H1 (cell line): ENCODE data around the gene MAPKAPK2. TPM values are rescaled to one million over a fixed set of nuclear protein-coding genes. Genes with fewer than 3 reads are reported as not detected.

Experiments used
- CTCF ChIA-PET: fragments of 300-600 bp; sonication (Branson Sonifier 250); formaldehyde crosslinking; loops from one replicate; lab custom pipeline; 2021; ENCODE audit not compliant: partially characterized antibody; lab: Charles Lee
- POLR2A ChIA-PET: fragments of 300-600 bp; sonication (Branson Sonifier 250); formaldehyde crosslinking; loops from one replicate; lab custom pipeline; 2021; ENCODE audit warnings: inconsistent platforms; ENCODE audit not compliant: partially characterized antibody; lab: Charles Lee
- DNase-seq, 2 experiments: peaks; one replicate each; pipeline versions ENCODE4 v3.0.0 to v3.0.0-alpha.2; 2010 to 2022; ENCODE audit warnings: low spot score in 2 of 2, low read depth in 1 of 2, mixed read lengths in 1 of 2
- FAIRE-seq: peaks from 2 replicates; lab custom pipeline; 2011; peaks lifted over from hg19 to GRCh38; lab: Jason Lieb, UNC
- H2AFZ ChIP-seq: 2 replicates; pipeline ENCODE4 v1.8.1; 2012; ENCODE audit warnings: low read length, inconsistent platforms
- H2AK5ac ChIP-seq: 2 replicates; pipeline ENCODE4 v1.6.1; 2013; ENCODE audit warnings: low read depth, low read length
- H2BK120ac ChIP-seq: replicated peaks from 2 replicates; pipeline ENCODE3; 2013; ENCODE audit warnings: low read depth, low read length, inconsistent platforms
- H2BK12ac ChIP-seq: 2 replicates; pipeline ENCODE4 v1.6.1; 2013; ENCODE audit warnings: low read depth, low read length
- H2BK15ac ChIP-seq: 2 replicates; pipeline ENCODE4 v1.6.1; 2013; ENCODE audit warnings: low read length
- H2BK20ac ChIP-seq: 2 replicates; pipeline ENCODE4 v1.6.1; 2013; ENCODE audit warnings: low read length
- H2BK5ac ChIP-seq: 2 replicates; pipeline ENCODE4 v1.6.1; 2013; ENCODE audit warnings: low read depth, low read length
- H3K14ac ChIP-seq: 2 replicates; pipeline ENCODE4 v1.6.1; 2013; ENCODE audit warnings: inconsistent platforms; ENCODE audit not compliant: insufficient read length
- H3K18ac ChIP-seq: 2 replicates; pipeline ENCODE4 v1.6.1; 2013; ENCODE audit warnings: low read length; ENCODE audit errors: extremely low read depth
- H3K23ac ChIP-seq: 2 replicates; pipeline ENCODE4 v1.6.1; 2013; ENCODE audit warnings: inconsistent platforms; ENCODE audit not compliant: insufficient read length
- H3K23me2 ChIP-seq: 2 replicates; pipeline ENCODE4 v1.6.1; 2013; ENCODE audit warnings: low read depth, low read length
- H3K27ac ChIP-seq: 2 replicates; pipeline ENCODE4 v1.6.1; 2011; ENCODE audit warnings: low read depth, low read length, inconsistent platforms
- H3K27me3 ChIP-seq, 4 experiments: replicated peaks in 1 of 4; 1 replicate in 1 of 4; 2 replicates in 3 of 4; pipeline versions ENCODE4 v1.6.1 to v1.8.1; 2011 to 2013; ENCODE audit warnings: low read length in 3 of 4, mild to moderate bottlenecking in 3 of 4, inconsistent platforms in 2 of 4, mixed read lengths in 2 of 4, moderate library complexity in 1 of 4; ENCODE audit not compliant: control insufficient read depth in 3 of 4, insufficient read depth in 3 of 4; ENCODE audit errors: extremely low read depth in 1 of 4
- H3K36me3 ChIP-seq, 4 experiments: 2 replicates each; pipeline versions ENCODE4 v1.6.1 to v1.8.1; 2011 to 2013; ENCODE audit warnings: mild to moderate bottlenecking in 4 of 4, low read length in 3 of 4, moderate library complexity in 2 of 4, control low read depth in 1 of 4, inconsistent platforms in 1 of 4; ENCODE audit not compliant: insufficient read depth in 4 of 4, control insufficient read depth in 2 of 4
- H3K4ac ChIP-seq: replicated peaks from 2 replicates; pipeline ENCODE3; 2013; ENCODE audit warnings: low read length, low read depth, mixed read lengths, inconsistent platforms; ENCODE audit not compliant: insufficient read length
- H3K4me1 ChIP-seq, 4 experiments: replicated peaks in 1 of 4; 1 replicate in 1 of 4; 2 replicates in 3 of 4; pipeline versions ENCODE4 v1.6.1 to v1.8.1; 2011 to 2013; ENCODE audit warnings: low read length in 3 of 4, inconsistent platforms in 2 of 4, mixed read lengths in 1 of 4; ENCODE audit not compliant: insufficient read depth in 4 of 4, control insufficient read depth in 3 of 4
- H3K4me2 ChIP-seq, 2 experiments: 2 replicates each; pipeline versions ENCODE4 v1.6.1 to v1.8.1; 2011 to 2013; ENCODE audit warnings: low read depth in 2 of 2, low read length in 2 of 2, control low read depth in 1 of 2, inconsistent platforms in 1 of 2, mild to moderate bottlenecking in 1 of 2; ENCODE audit not compliant: insufficient read depth in 1 of 2
- H3K4me3 ChIP-seq, 4 experiments: fragments of 200-600, 300-600 bp in 1 of 4; sonication (generic), shearing (Covaris generic), sonication (Bioruptor Twin) in 1 of 4; 2 replicates each; pipeline versions ENCODE4 v1.5.1 to v1.8.1; 2011 to 2016; ENCODE audit warnings: low read length in 4 of 4, low read depth in 3 of 4, control low read depth in 2 of 4, inconsistent platforms in 2 of 4, mild to moderate bottlenecking in 2 of 4, mixed read lengths in 1 of 4, moderate library complexity in 1 of 4; ENCODE audit not compliant: insufficient read depth in 2 of 4; ENCODE audit errors: extremely low read depth in 1 of 4
- H3K56ac ChIP-seq: replicated peaks from 2 replicates; pipeline ENCODE3; 2013; ENCODE audit warnings: low read depth, mild to moderate bottlenecking, mixed read lengths, low read length, inconsistent platforms; ENCODE audit not compliant: insufficient read length
- H3K79me1 ChIP-seq: 2 replicates; pipeline ENCODE4 v1.6.1; 2013; ENCODE audit warnings: low read depth, low read length, control low read depth
- H3K79me2 ChIP-seq, 2 experiments: 2 replicates each; pipeline versions ENCODE4 v1.6.1 to v1.8.1; 2012 to 2013; ENCODE audit warnings: low read length in 2 of 2, mild to moderate bottlenecking in 2 of 2, inconsistent platforms in 1 of 2; ENCODE audit not compliant: insufficient read depth in 2 of 2, control insufficient read depth in 1 of 2
- H3K9ac ChIP-seq, 4 experiments: replicated peaks in 1 of 4; 1 replicate in 1 of 4; 2 replicates in 3 of 4; pipeline versions ENCODE4 v1.6.1 to v1.8.1; 2011 to 2013; ENCODE audit warnings: low read depth in 3 of 4, low read length in 3 of 4, control low read depth in 2 of 4, mild to moderate bottlenecking in 2 of 4, moderate library complexity in 2 of 4, inconsistent platforms in 1 of 4; ENCODE audit errors: extremely low read depth in 1 of 4
- H3K9me3 ChIP-seq, 2 experiments: 2 replicates each; pipeline versions ENCODE4 v1.6.1 to v1.8.1; 2012 to 2013; ENCODE audit warnings: mild to moderate bottlenecking in 2 of 2, moderate library complexity in 2 of 2, control low read depth in 1 of 2, inconsistent platforms in 1 of 2, low read depth in 1 of 2, low read length in 1 of 2, mixed read lengths in 1 of 2; ENCODE audit not compliant: insufficient read depth in 2 of 2
- H4K20me1 ChIP-seq, 2 experiments: replicated peaks in 1 of 2; 2 replicates each; pipeline versions ENCODE3 to v1.8.1; 2011 to 2013; ENCODE audit warnings: inconsistent platforms in 2 of 2, low read length in 2 of 2, mild to moderate bottlenecking in 1 of 2; ENCODE audit not compliant: insufficient read depth in 2 of 2, control insufficient read depth in 1 of 2
- H4K5ac ChIP-seq: 2 replicates; pipeline ENCODE4 v1.6.1; 2013; ENCODE audit warnings: low read length, low read depth, mixed read lengths, inconsistent platforms; ENCODE audit not compliant: insufficient read length
- H4K8ac ChIP-seq: 2 replicates; pipeline ENCODE4 v1.8.0; 2013; ENCODE audit warnings: mild to moderate bottlenecking, moderate library complexity, low read length, inconsistent platforms; ENCODE audit not compliant: insufficient read depth; ENCODE audit errors: extremely low read depth
- H4K91ac ChIP-seq: replicated peaks from 2 replicates; pipeline ENCODE3; 2013; ENCODE audit warnings: low read length, mixed read lengths, inconsistent platforms; ENCODE audit not compliant: insufficient read length
- PHF8 ChIP-seq: fragments of 200-600 bp; sonication (generic); conservative IDR thresholded peaks from 2 replicates; pipeline ENCODE4 v1.7.1; 2012; ENCODE audit warnings: low read depth, mild to moderate bottlenecking, inconsistent platforms, low read length, moderate library complexity
- WGBS, 2 experiments: shearing (Covaris generic) in 1 of 2; methylation state at CpG; one replicate each; pipeline versions ENCODE4 v1.1.6 to v1.1.7; 2013 to 2015; ENCODE audit warnings: low lambda C conversion rate in 2 of 2, mixed read lengths in 2 of 2, inconsistent platforms in 1 of 2, low coverage in 1 of 2, missing lambda C conversion rate in 1 of 2; ENCODE audit not compliant: insufficient replicate concordance in 2 of 2, insufficient coverage in 1 of 2, insufficient read length in 1 of 2; ENCODE audit errors: extremely low coverage in 1 of 2, missing lambda C conversion rate in 1 of 2; 5-methylcytosine and 5-hydroxymethylcytosine counted together
- polyA plus RNA-seq, 7 experiments: library from polyadenylated mRNA; depleted of rRNA in 3 of 7; stranded (reverse) in 5 of 7; unstranded in 2 of 7; fragments of >200 nt in 5 of 7; fragments of 200-250 nt in 2 of 7; gene quantifications; 1 replicate in 5 of 7; 2 replicates in 1 of 7; 4 replicates in 1 of 7; pipeline versions ENCODE4 v1.2.1 to v1.2.3, GENCODE V29; 2011 to 2013; ENCODE audit warnings: missing spikeins in 2 of 7, mixed read lengths in 2 of 7
- total RNA-seq: library from RNA; stranded (reverse); fragmentation: NEBNext Ultra II Directional; extraction: Animal tissue kit (Norgen Biotek cat#: 25700); gene quantifications from 2 replicates; pipeline ENCODE4 v1.2.1, GENCODE V29; 2021

Gene MAPKAPK2
- total and polyA plus RNA-seq, 2 of the 8 experiments (the other 6 are each of a cell fraction or from before 2014, with no cell fraction given): 27.5 to 44.9 TPM

GRCh38 chr1:206651958-206652890, 32.5 kb upstream of the MAPKAPK2 start:
- Histone ChIP-seq H3K9me3 (no peaks in the 10 kb centered on the region), H3K4me1 (no peaks in the 10 kb centered on the region), H3K27ac (no peak overlapping the region), H3K23ac (no peak overlapping the region), H3K36me3 (peaks cover 2 to 3% (median 3%) of the 10 kb centered on the region in 4 experiments; a peak in 4 of 8 replicates), H2BK20ac (no peak overlapping the region), H4K5ac (no peak overlapping the region), H2BK120ac (no peak overlapping the region), H3K4ac (no peak overlapping the region), H2AK5ac (no peak overlapping the region), H3K18ac (no peak overlapping the region), H3K56ac (no peak overlapping the region), H4K20me1 (no peaks in the 10 kb centered on the region), H4K91ac (no peak overlapping the region), H3K4me2 (no peak overlapping the region), H3K4me3 (no peak overlapping the region), H3K9ac (no peak overlapping the region), H4K8ac (no peak overlapping the region), H3K27me3 (peaks cover 0 to 5% (median 4%) of the 10 kb centered on the region in 4 experiments; a peak in 4 of 7 replicates), H3K79me2 (no peaks in the 10 kb centered on the region), H3K14ac (no peak overlapping the region), H3K23me2 (no peaks in the 10 kb centered on the region), H2BK5ac (no peak overlapping the region), H2BK12ac (no peak overlapping the region), H2AFZ (no peak overlapping the region), H2BK15ac (no peak overlapping the region), H3K79me1 (no peaks in the 10 kb centered on the region)
- ChIA-PET CTCF (interaction anchor here (5.3 to 19.3 kb wide), 2 partner anchors 18 kb away, joined by 32 to 280 read pairs; partner anchors contain the start of gene DYRK3), POLR2A (no interaction called here)
- no peak for TF ChIP-seq PHF8
- WGBS, 2 experiments: 92% methylated on average over 5 of the region's 5 CpGs; no CpG with 5 or more reads in 1 of the 2 experiments
- no peak for FAIRE-seq
- DNase-seq: no peak
